Liver (tissue), 3 donors: ENCODE data around the gene SNCA.

Experiments
- CTCF ChIP-seq: fragments of 150-350 bp; IDR thresholded peaks from 2 replicates; pipeline ENCODE4 v1.5.1; 2017; ENCODE audit warnings: improper control_type of control experiment, low read depth, low read length; ENCODE audit not compliant: missing input control
- GABPA ChIP-seq, 2 donors: IDR thresholded peaks in 1 of 2; conservative IDR thresholded peaks in 1 of 2; 2 replicates each; pipeline ENCODE4 v1.6.1; 2016; ENCODE audit warnings: antibody characterized with exemption in 2 of 2, mild to moderate bottlenecking in 1 of 2, moderate library complexity in 1 of 2
- JUND ChIP-seq, 2 donors: IDR thresholded peaks; 2 replicates each; pipeline ENCODE4 v1.6.1; 2016; ENCODE audit warnings: antibody characterized with exemption in 2 of 2
- TAF1 ChIP-seq: conservative IDR thresholded peaks from 2 replicates; pipeline ENCODE4 v1.6.1; 2016; ENCODE audit warnings: antibody characterized with exemption, mild to moderate bottlenecking
- YY1 ChIP-seq: IDR thresholded peaks from 2 replicates; pipeline ENCODE4 v1.6.1; 2016; ENCODE audit warnings: antibody characterized with exemption, mild to moderate bottlenecking
- ZBTB33 ChIP-seq: IDR thresholded peaks from 2 replicates; pipeline ENCODE4 v1.6.1; 2016; ENCODE audit warnings: antibody characterized with exemption
- donor health status: healthy.
- donor health status: healthy.

- TF ChIP-seq CTCF (no peak), GABPA (IDR thresholded peaks at IDR 0.05 in 1 of 2, conservative IDR thresholded peaks at IDR 0.05 in 1 of 2) (no peak), JUND (IDR thresholded peaks at IDR 0.05) (no peak), ZBTB33 (no peak), YY1 (no peak), TAF1 (no peak)
These were observed 117.3 kb downstream of the SNCA start for GRCh38 chr4:89719536-89720090.
